Activated naive CD4-positive, alpha-beta T cell treated with anti-CD3 and anti-CD28 coated beads, Interleukin-2, amount 50 U/mL, for 24 hours (primary cell): ENCODE data around the gene GTF2H4.
A peak's percentile ranks its signal among the peaks of the same experiment; 100 is the strongest.
"Not testable (repeated sequence)": the region's sequence is repeated elsewhere in the genome, so short reads cannot be mapped to it uniquely, and the experiment has no call there.

Source experiments
- H3K27ac Mint-ChIP-seq: one replicate; pipeline ENCODE4 v1.8.0; 2021; ENCODE audit warnings: mild to moderate bottlenecking, mixed read lengths
- H3K27me3 Mint-ChIP-seq: one replicate; pipeline ENCODE4 v1.8.0; 2021; ENCODE audit warnings: mixed read lengths
- H3K36me3 Mint-ChIP-seq: one replicate; pipeline ENCODE4 v1.8.0; 2021; ENCODE audit warnings: mixed read lengths
- H3K4me1 Mint-ChIP-seq: one replicate; pipeline ENCODE4 v1.8.0; 2021; ENCODE audit warnings: mixed read lengths
- H3K4me3 Mint-ChIP-seq: one replicate; pipeline ENCODE4 v1.8.0; 2021; ENCODE audit warnings: mild to moderate bottlenecking, mixed read lengths
- H3K9me3 Mint-ChIP-seq: one replicate; pipeline ENCODE4 v1.8.0; 2021; ENCODE audit warnings: mixed read lengths

The GTF2H4 gene

GRCh38 chr6:30922447-30922852 is 14.4 kb downstream of the GTF2H4 start:
- H3K27me3 Mint-ChIP-seq, result no peaks in the 10 kb centered on the region
- peaks cover 13% of the 10 kb centered on the region for H3K36me3 Mint-ChIP-seq
- H3K27ac Mint-ChIP-seq, result no peak overlapping the region
- H3K9me3 Mint-ChIP-seq, result no peaks in the 10 kb centered on the region
- no peak overlapping the region for H3K4me3 Mint-ChIP-seq
- no peaks in the 10 kb centered on the region for H3K4me1 Mint-ChIP-seq

- H3K27me3 Mint-ChIP-seq, H3K27ac Mint-ChIP-seq, H3K9me3 Mint-ChIP-seq, H3K4me1 Mint-ChIP-seq, H3K4me3 Mint-ChIP-seq: not testable (repeated sequence)
- H3K36me3 Mint-ChIP-seq, result peaks cover 20% of the 10 kb centered on the region
Measured at GRCh38 chr6:30924040-30924627, 16.1 kb downstream of the GTF2H4 start.

- no peak overlapping the region for H3K27ac Mint-ChIP-seq
- H3K27me3 Mint-ChIP-seq, result no peaks in the 10 kb centered on the region
- peaks cover 15% of the 10 kb centered on the region for H3K36me3 Mint-ChIP-seq
- no peak overlapping the region for H3K4me3 Mint-ChIP-seq
- H3K4me1 Mint-ChIP-seq, result no peaks in the 10 kb centered on the region
- no peaks in the 10 kb centered on the region for H3K9me3 Mint-ChIP-seq
Measured at GRCh38 chr6:30926644-30927043, 18.6 kb downstream of the GTF2H4 start.

- not testable (repeated sequence) for H3K4me1 Mint-ChIP-seq, H3K4me3 Mint-ChIP-seq, H3K9me3 Mint-ChIP-seq, H3K27ac Mint-ChIP-seq, H3K27me3 Mint-ChIP-seq
- peaks cover 15% of the 10 kb centered on the region for H3K36me3 Mint-ChIP-seq
Measured at GRCh38 chr6:30927080-30927479, 19.1 kb downstream of the GTF2H4 start.

GRCh38 chr6:30928677-30929076 is 20.7 kb downstream of the GTF2H4 start:
- H3K9me3 Mint-ChIP-seq, result no peaks in the 10 kb centered on the region
- H3K27ac Mint-ChIP-seq, result no peak overlapping the region
- no peak overlapping the region for H3K4me3 Mint-ChIP-seq
- no peaks in the 10 kb centered on the region for H3K4me1 Mint-ChIP-seq
- no peaks in the 10 kb centered on the region for H3K27me3 Mint-ChIP-seq
- H3K36me3 Mint-ChIP-seq, result peaks cover 13% of the 10 kb centered on the region

GRCh38 chr6:30930506-30930905 is 22.5 kb downstream of the GTF2H4 start:
- Mint-ChIP-seq H3K27ac (peak overlapping the region; percentile 59), H3K27me3 (no peaks in the 10 kb centered on the region), H3K4me3 (no peak overlapping the region), H3K9me3 (no peaks in the 10 kb centered on the region), H3K36me3 (peaks cover 13% of the 10 kb centered on the region), H3K4me1 (peaks cover 7% of the 10 kb centered on the region)

GRCh38 chr6:30931272-30931671 is 23.3 kb downstream of the GTF2H4 start:
- Mint-ChIP-seq H3K36me3 (peaks cover 13% of the 10 kb centered on the region), H3K27me3 (no peaks in the 10 kb centered on the region), H3K4me1 (peaks cover 7% of the 10 kb centered on the region), H3K9me3 (no peaks in the 10 kb centered on the region), H3K27ac (no peak overlapping the region), H3K4me3 (no peak overlapping the region)

- Mint-ChIP-seq H3K27me3 (no peaks in the 10 kb centered on the region), H3K36me3 (peaks cover 10% of the 10 kb centered on the region), H3K9me3 (no peaks in the 10 kb centered on the region), H3K4me1 (peaks cover 7% of the 10 kb centered on the region), H3K27ac (no peak within 1 kb of the TSS), H3K4me3 (no peak within 1 kb of the TSS)
Measured at GRCh38 chr6:30931969-30932645, 24.1 kb downstream of the GTF2H4 start, which contains the start of gene SFTA2. Gene SFTA2 (minus strand): TSS chr6:30932170. CDS start chr6:30932096, 74 bp downstream.

- H3K4me3 Mint-ChIP-seq, result no peak overlapping the region
- no peaks in the 10 kb centered on the region for H3K27me3 Mint-ChIP-seq
- peaks cover 7% of the 10 kb centered on the region for H3K4me1 Mint-ChIP-seq
- no peaks in the 10 kb centered on the region for H3K9me3 Mint-ChIP-seq
- H3K27ac Mint-ChIP-seq, result no peak overlapping the region
- H3K36me3 Mint-ChIP-seq, result peaks cover 8% of the 10 kb centered on the region
Measured at GRCh38 chr6:30932665-30933365, 24.8 kb downstream of the GTF2H4 start.

- H3K4me3 Mint-ChIP-seq, result no peak overlapping the region
- no peaks in the 10 kb centered on the region for H3K9me3 Mint-ChIP-seq
Measured at GRCh38 chr6:30935018-30935417, 27.0 kb downstream of the GTF2H4 start.

GRCh38 chr6:30937265-30937664 is 29.3 kb downstream of the GTF2H4 start:
- no peak overlapping the region for H3K4me3 Mint-ChIP-seq
- no peaks in the 10 kb centered on the region for H3K9me3 Mint-ChIP-seq
- H3K27me3 Mint-ChIP-seq, result peaks cover 15% of the 10 kb centered on the region
- peaks cover 7% of the 10 kb centered on the region for H3K4me1 Mint-ChIP-seq
- no peaks in the 10 kb centered on the region for H3K36me3 Mint-ChIP-seq
- no peak overlapping the region for H3K27ac Mint-ChIP-seq

More at GRCh38 chr6:30935018-30935417, 27.0 kb downstream of the GTF2H4 start:
- Mint-ChIP-seq H3K27me3 (peaks cover 9% of the 10 kb centered on the region), H3K4me1 (peaks cover 7% of the 10 kb centered on the region), H3K36me3 (no peaks in the 10 kb centered on the region), H3K27ac (peak overlapping the region; percentile 18)

GRCh38 chr6:30938730-30939129 is 30.7 kb downstream of the GTF2H4 start:
- Mint-ChIP-seq H3K9me3 (no peaks in the 10 kb centered on the region), H3K27ac (no peak overlapping the region), H3K36me3 (no peaks in the 10 kb centered on the region), H3K4me1 (peaks cover 7% of the 10 kb centered on the region), H3K27me3 (peaks cover 25% of the 10 kb centered on the region), H3K4me3 (no peak overlapping the region)

GRCh38 chr6:30939473-30939872 is 31.5 kb downstream of the GTF2H4 start:
- peaks cover 27% of the 10 kb centered on the region for H3K27me3 Mint-ChIP-seq
- H3K4me1 Mint-ChIP-seq, result peaks cover 7% of the 10 kb centered on the region
- H3K27ac Mint-ChIP-seq, result no peak overlapping the region
- no peak overlapping the region for H3K4me3 Mint-ChIP-seq
- no peaks in the 10 kb centered on the region for H3K36me3 Mint-ChIP-seq
- no peaks in the 10 kb centered on the region for H3K9me3 Mint-ChIP-seq

- Mint-ChIP-seq H3K4me3 (no peak within 1 kb of the TSS), H3K4me1 (no peaks in the 10 kb centered on the region), H3K9me3 (no peaks in the 10 kb centered on the region), H3K27ac (no peak within 1 kb of the TSS), H3K36me3 (no peaks in the 10 kb centered on the region), H3K27me3 (peaks cover 32% of the 10 kb centered on the region)
Measured at GRCh38 chr6:30940361-30940986, 32.5 kb downstream of the GTF2H4 start, which contains the start of gene MUCL3. Gene MUCL3 (plus strand): TSS chr6:30940973. CDS start chr6:30941000, 27 bp downstream.

- peaks cover 32% of the 10 kb centered on the region for H3K27me3 Mint-ChIP-seq
- H3K36me3 Mint-ChIP-seq, result no peaks in the 10 kb centered on the region
- no peaks in the 10 kb centered on the region for H3K9me3 Mint-ChIP-seq
Measured at GRCh38 chr6:30942338-30943060, 34.5 kb downstream of the GTF2H4 start.

More at GRCh38 chr6:30942338-30943060, 34.5 kb downstream of the GTF2H4 start:
- H3K4me1 Mint-ChIP-seq, result no peaks in the 10 kb centered on the region
- H3K27ac Mint-ChIP-seq, result peak overlapping the region; percentile 35
- H3K4me3 Mint-ChIP-seq, result no peak overlapping the region
